Lung (tissue), 12 donors: ENCODE measurements around the gene BCAP29. TPM values are rescaled to one million over a fixed set of nuclear protein-coding genes. Genes with fewer than 3 reads are reported as not detected.

Experiments
- ATAC-seq: fragments of 200-7000 bp; cut with Tn5 transposase; one replicate; pipeline ENCODE4 v1.9.1; 2020; ENCODE audit warnings: moderate number of reproducible peaks; ENCODE audit not compliant: insufficient read depth, low FRiP score
- DNase-seq, 3 donors: peaks; one replicate each; pipeline ENCODE4 v3.0.0-alpha.2; 2013 to 2017
- H3K27ac ChIP-seq, 2 donors: one replicate each; pipeline ENCODE4 v1.5.1; 2013; ENCODE audit warnings: mild to moderate bottlenecking in 2 of 2, moderate library complexity in 2 of 2, control low read depth in 1 of 2, inconsistent platforms in 1 of 2, low read depth in 1 of 2, low read length in 1 of 2
- H3K27me3 ChIP-seq, 3 donors: one replicate each; pipeline ENCODE4 v1.5.1; 2013; ENCODE audit warnings: low read length in 2 of 3; ENCODE audit not compliant: control insufficient read depth in 3 of 3, insufficient read depth in 3 of 3
- H3K36me3 ChIP-seq, 4 donors: one replicate each; pipeline ENCODE4 v1.5.1; 2013; ENCODE audit warnings: low read length in 4 of 4, mild to moderate bottlenecking in 1 of 4, moderate library complexity in 1 of 4; ENCODE audit not compliant: control insufficient read depth in 4 of 4, insufficient read depth in 4 of 4
- H3K4me1 ChIP-seq, 5 donors: one replicate each; pipeline ENCODE4 v1.5.1; 2013; ENCODE audit warnings: low read length in 5 of 5, mild to moderate bottlenecking in 2 of 5, moderate library complexity in 1 of 5; ENCODE audit not compliant: control insufficient read depth in 5 of 5, insufficient read depth in 5 of 5
- H3K4me3 ChIP-seq: one replicate; pipeline ENCODE4 v1.5.1; 2013; ENCODE audit warnings: mild to moderate bottlenecking, control low read depth, moderate library complexity
- H3K9ac ChIP-seq, 2 donors: one replicate each; pipeline ENCODE4 v1.5.1; 2013; ENCODE audit warnings: low read length in 2 of 2, control low read depth in 1 of 2; ENCODE audit not compliant: insufficient read depth in 1 of 2
- H3K9me3 ChIP-seq, 4 donors: one replicate each; pipeline ENCODE4 v1.5.1; 2013; ENCODE audit warnings: low read length in 3 of 4, mild to moderate bottlenecking in 1 of 4, moderate library complexity in 1 of 4; ENCODE audit not compliant: control insufficient read depth in 4 of 4, insufficient read depth in 3 of 4
- WGBS, 2 donors: extraction: QIAGEN DNeasy Blood & Tissue Kit; methylation state at CpG; one replicate each; pipeline ENCODE4 v1.1.7; 2013; 5-methylcytosine and 5-hydroxymethylcytosine counted together
- polyA plus RNA-seq, 2 donors: library from polyadenylated mRNA; stranded (reverse); fragments of 200-250 nt; gene quantifications; one replicate each; pipeline ENCODE4 v1.2.1, GENCODE V29; 2013
- total RNA-seq, 2 donors: library from RNA; depleted of rRNA in 1 of 2; stranded (reverse); fragments of >200 nt in 1 of 2; gene quantifications; one replicate each; pipeline ENCODE4 v1.2.1, GENCODE V29; 2014 to 2021
- TF ChIP-seq, protein P1 (sequence below): IDR thresholded peaks from 2 replicates; pipeline ENCODE4 v1.5.1; 2012; ENCODE audit warnings: mild to moderate bottlenecking; ENCODE audit errors: control extremely low read depth, extremely low read depth
- donor health status: control.
- donor health status: control.
- donor health status: Bipolar disorder and iron deficiency.
- donor health status: healthy.
- donor health status: DM: yes; HTN: yes; CAD: no.

BCAP29 gene
- total and polyA plus RNA-seq, 4 donors: 49.0 to 109 (median 50.4) TPM

GRCh38 chr7:107592361-107593024, 12.4 kb downstream of the BCAP29 start:
- TF ChIP-seq, protein P1, sequence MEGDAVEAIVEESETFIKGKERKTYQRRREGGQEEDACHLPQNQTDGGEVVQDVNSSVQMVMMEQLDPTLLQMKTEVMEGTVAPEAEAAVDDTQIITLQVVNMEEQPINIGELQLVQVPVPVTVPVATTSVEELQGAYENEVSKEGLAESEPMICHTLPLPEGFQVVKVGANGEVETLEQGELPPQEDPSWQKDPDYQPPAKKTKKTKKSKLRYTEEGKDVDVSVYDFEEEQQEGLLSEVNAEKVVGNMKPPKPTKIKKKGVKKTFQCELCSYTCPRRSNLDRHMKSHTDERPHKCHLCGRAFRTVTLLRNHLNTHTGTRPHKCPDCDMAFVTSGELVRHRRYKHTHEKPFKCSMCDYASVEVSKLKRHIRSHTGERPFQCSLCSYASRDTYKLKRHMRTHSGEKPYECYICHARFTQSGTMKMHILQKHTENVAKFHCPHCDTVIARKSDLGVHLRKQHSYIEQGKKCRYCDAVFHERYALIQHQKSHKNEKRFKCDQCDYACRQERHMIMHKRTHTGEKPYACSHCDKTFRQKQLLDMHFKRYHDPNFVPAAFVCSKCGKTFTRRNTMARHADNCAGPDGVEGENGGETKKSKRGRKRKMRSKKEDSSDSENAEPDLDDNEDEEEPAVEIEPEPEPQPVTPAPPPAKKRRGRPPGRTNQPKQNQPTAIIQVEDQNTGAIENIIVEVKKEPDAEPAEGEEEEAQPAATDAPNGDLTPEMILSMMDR: no peak
- Histone ChIP-seq H3K4me1 (peaks cover 0 to 24% (median 0%) of the 10 kb centered on the region in 5 donors), H3K9ac (no peak overlapping the region), H3K27ac (peak overlapping the region in 1 of 2 donors; percentile 9), H3K36me3 (peaks cover 4 to 10% (median 9%) of the 10 kb centered on the region in 4 donors), H3K27me3 (no peaks in the 10 kb centered on the region), H3K9me3 (no peaks in the 10 kb centered on the region), H3K4me3 (no peak overlapping the region)
- no peak for DNase-seq
- WGBS, 2 donors: 96% methylated on average over 5 of the region's 5 CpGs
- no peak for ATAC-seq

DNA sequence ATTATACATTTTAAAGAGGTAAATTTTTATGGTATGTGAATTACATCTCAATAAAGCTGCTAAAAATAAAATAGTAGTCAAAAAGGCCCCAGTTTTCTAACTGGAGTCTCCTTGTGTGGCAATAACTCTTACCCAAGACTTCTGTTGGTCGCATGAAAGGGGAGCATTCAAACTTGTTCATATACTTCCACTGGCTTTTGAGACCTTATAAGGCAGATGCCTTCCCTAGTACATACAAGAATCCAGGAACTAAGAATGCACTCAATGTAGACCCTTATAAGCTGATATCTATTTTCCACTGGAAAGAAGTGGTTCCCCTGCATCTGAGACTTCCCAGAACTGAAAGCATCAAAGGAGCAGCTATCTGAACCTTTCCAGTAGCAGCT, 13.0 kb downstream of the BCAP29 start:
- Histone ChIP-seq H3K9me3 (no peaks in the 10 kb centered on the region), H3K27ac (no peak overlapping the region), H3K9ac (no peak overlapping the region), H3K4me3 (no peak overlapping the region), H3K27me3 (no peaks in the 10 kb centered on the region), H3K36me3 (peaks cover 4 to 13% (median 10%) of the 10 kb centered on the region in 4 donors), H3K4me1 (peaks cover 0 to 24% (median 0%) of the 10 kb centered on the region in 5 donors)
- ATAC-seq (no peak), DNase-seq (no peak)
- TF ChIP-seq, protein P1: no peak
- 44 to 86% methylated on average over 1 of the region's 1 CpG for WGBS, 2 donors

DNA sequence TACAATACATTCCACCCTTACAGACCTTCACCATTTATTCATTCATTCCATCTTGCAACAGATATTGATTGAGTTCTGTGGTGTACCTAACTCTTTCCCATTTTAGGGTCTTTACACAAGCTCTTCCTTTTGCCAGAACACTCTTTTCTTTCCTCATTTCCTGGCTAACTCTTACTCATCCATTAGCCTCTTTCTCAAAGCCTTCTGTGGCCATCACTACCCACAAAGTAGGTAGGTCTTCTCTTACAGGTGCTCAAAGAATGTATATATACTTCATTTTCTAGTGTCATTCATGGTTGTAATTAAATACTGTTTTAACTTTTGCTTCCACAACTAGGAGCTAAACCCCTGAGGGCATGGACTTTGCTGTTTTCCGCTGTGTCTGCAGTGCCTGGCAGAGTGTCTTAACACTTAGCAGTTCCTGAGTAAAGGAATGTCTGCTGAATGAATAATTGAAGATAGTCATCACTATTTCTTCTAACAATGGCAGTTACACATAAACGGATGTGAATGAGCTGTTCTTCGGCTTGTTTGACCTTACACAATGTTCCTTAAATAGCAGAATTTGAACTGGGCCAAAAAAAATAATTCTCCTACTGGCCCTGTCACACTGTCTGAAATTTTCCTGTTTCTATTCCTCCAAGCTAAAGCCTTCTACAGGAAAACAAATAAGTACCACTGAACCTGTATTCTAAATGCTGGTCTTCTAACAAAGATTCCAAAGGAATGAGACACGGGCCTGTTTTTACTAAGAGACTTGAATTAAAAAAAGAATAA, 15.1 kb downstream of the BCAP29 start:
- Histone ChIP-seq H3K4me3 (no peak overlapping the region), H3K27ac (peak overlapping the region; percentile 5 to 80), H3K9ac (no peak overlapping the region), H3K27me3 (no peaks in the 10 kb centered on the region), H3K4me1 (peaks cover 0 to 21% (median 0%) of the 10 kb centered on the region in 5 donors), H3K9me3 (no peaks in the 10 kb centered on the region), H3K36me3 (peaks cover 3 to 13% (median 7%) of the 10 kb centered on the region in 4 donors)
- ATAC-seq (peak; percentile 58), DNase-seq (peak in 1 of 3 donors; percentile 15)
- 62 to 75% methylated on average over 4 of the region's 4 CpGs for WGBS, 2 donors
- TF ChIP-seq, protein P1: no peak
